Neutrophil (primary cell): ENCODE data around the gene TECPR1.

Experiments used
- H3K27ac ChIP-seq: fragments of 200-600 bp; sonication (generic); 2 replicates; pipeline ENCODE4 v1.5.1; 2016; ENCODE audit warnings: mild to moderate bottlenecking, moderate library complexity
- H3K27me3 ChIP-seq: fragments of 200-600 bp; sonication (generic); 2 replicates; pipeline ENCODE4 v1.6.0; 2016; ENCODE audit warnings: mild to moderate bottlenecking
- H3K36me3 ChIP-seq: fragments of 200-600 bp; sonication (generic); 2 replicates; pipeline ENCODE4 v1.5.1; 2017
- H3K4me1 ChIP-seq, 2 experiments: fragments of 200-600 bp in 1 of 2; sonication (generic) in 1 of 2; 1 replicate in 1 of 2; 2 replicates in 1 of 2; pipeline versions ENCODE4 v1.5.1 to v1.6.1; 2013 to 2016; ENCODE audit warnings: low read depth in 1 of 2, low read length in 1 of 2, mild to moderate bottlenecking in 1 of 2, moderate library complexity in 1 of 2; ENCODE audit not compliant: control insufficient read depth in 1 of 2, insufficient read depth in 1 of 2
- H3K4me3 ChIP-seq, 2 experiments: fragments of 200-600 bp in 1 of 2; sonication (generic) in 1 of 2; 1 replicate in 1 of 2; 2 replicates in 1 of 2; pipeline ENCODE4 v1.5.1; 2013 to 2016; ENCODE audit warnings: low read depth in 1 of 2, low read length in 1 of 2, mild to moderate bottlenecking in 1 of 2, moderate library complexity in 1 of 2
- H3K9me3 ChIP-seq: fragments of 200-600 bp; sonication (generic); 2 replicates; pipeline ENCODE4 v1.5.1; 2016
- TF ChIP-seq, protein P1 (sequence below): fragments of 200-600 bp; sonication (generic); IDR thresholded peaks from 2 replicates; pipeline ENCODE4 v1.5.1; 2016; ENCODE audit warnings: antibody characterized with exemption

The TECPR1 gene

DNA sequence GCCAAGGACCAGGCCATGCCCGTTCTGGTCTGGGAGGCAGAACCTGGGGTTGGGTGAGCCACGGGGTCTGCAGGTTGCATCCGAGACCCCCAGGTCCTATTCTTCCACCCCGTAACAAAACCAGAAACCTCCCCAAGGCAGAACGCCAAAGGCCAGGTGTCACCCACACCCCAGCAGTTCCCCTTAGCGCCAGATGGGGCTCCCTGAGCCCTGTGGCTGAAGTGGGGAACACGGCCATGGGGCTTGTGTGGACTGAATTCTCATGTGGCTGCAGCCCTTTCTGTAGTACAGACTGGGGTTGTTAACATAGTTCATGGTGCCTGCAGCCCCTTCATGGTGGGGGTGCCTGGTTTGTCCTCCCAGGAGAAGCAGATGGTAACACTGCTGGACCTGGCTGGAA lies 39.7 kb upstream of the TECPR1 start:
- Histone ChIP-seq H3K27ac (peak overlapping the region; percentile 42), H3K27me3 (no peaks in the 10 kb centered on the region), H3K4me1 (peaks cover 42 to 45% of the 10 kb centered on the region in 2 experiments), H3K36me3 (peaks cover 94% of the 10 kb centered on the region), H3K9me3 (no peaks in the 10 kb centered on the region), H3K4me3 (no peak overlapping the region)
- TF ChIP-seq, protein P1, sequence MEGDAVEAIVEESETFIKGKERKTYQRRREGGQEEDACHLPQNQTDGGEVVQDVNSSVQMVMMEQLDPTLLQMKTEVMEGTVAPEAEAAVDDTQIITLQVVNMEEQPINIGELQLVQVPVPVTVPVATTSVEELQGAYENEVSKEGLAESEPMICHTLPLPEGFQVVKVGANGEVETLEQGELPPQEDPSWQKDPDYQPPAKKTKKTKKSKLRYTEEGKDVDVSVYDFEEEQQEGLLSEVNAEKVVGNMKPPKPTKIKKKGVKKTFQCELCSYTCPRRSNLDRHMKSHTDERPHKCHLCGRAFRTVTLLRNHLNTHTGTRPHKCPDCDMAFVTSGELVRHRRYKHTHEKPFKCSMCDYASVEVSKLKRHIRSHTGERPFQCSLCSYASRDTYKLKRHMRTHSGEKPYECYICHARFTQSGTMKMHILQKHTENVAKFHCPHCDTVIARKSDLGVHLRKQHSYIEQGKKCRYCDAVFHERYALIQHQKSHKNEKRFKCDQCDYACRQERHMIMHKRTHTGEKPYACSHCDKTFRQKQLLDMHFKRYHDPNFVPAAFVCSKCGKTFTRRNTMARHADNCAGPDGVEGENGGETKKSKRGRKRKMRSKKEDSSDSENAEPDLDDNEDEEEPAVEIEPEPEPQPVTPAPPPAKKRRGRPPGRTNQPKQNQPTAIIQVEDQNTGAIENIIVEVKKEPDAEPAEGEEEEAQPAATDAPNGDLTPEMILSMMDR = no peak

DNA sequence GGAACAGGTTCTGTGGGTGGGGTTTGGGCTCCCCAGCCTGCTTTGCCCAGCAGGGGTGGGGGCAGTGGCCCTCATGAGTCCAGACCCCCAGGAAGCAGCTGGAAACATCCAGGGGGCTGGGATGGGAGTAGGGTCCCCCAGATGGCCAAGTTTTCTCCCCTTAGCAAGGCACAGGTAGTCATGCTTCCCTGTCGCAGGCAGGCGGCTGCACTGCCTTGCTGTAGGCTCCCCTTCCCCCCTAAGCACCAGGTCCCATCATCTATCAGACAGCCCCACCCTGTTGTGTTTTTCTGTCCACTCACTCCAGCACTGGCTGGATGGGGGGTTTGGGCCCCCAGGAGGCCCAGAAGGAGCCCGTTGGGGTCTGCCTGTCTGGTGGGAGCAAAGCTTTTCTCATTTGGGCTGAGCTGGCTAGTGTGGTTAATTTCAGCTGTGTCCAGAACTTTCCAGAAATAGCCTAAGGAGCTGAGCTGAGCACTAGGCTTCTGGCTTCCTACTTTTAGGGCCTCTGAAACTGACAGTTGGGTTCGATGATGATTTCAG lies 37.4 kb upstream of the TECPR1 start:
- Histone ChIP-seq H3K27ac (peak overlapping the region; percentile 98), H3K27me3 (no peaks in the 10 kb centered on the region)
- TF ChIP-seq, protein P1 = no peak

DNA sequence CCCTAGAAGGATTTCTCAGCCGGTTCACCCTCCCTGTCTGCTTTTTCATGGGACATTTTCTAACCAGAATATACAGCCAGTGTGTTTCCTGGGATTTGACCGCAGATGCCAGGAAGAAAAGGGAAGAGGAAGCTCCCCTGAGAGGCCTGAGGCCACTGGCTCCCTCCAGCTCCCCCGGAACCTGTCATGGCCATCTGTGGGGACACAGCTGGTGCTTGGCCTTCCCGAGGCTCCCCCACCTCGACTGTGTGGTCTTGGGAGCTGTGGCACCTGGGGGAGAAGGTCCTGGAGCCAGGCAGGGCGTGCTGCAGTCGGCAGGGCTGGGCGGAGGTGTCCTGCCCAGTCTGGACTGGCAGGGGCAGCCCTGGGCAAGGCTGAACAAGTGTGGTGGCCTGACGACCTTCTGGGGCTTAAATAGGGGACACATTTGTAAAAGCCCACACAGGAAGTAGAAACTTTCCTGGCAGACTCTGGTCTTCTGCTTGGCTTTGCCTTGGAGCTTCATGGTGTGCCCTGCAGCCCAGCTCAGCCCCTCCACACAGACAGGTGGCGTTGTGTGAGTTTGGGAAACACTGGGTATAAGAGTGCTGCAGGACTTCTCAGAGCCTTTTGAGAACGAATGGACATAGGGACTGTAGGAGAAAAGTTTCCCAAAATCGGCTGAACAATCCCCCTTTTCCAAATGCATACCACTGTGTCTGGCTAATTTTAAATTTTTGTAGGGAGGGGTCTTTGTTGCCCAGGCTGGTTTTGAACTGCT lies 36.2 kb upstream of the TECPR1 start:
- TF ChIP-seq, protein P1 = no peak
- Histone ChIP-seq H3K4me1 (peaks cover 54 to 64% of the 10 kb centered on the region in 2 experiments), H3K27me3 (no peaks in the 10 kb centered on the region), H3K4me3 (peak overlapping the region; percentile 20 to 44), H3K27ac (peak overlapping the region; percentile 98), H3K9me3 (no peaks in the 10 kb centered on the region), H3K36me3 (peaks cover 62% of the 10 kb centered on the region)

More for the DNA sequence above, 37.4 kb upstream of the TECPR1 start:
- Histone ChIP-seq H3K9me3 (no peaks in the 10 kb centered on the region), H3K36me3 (peaks cover 74% of the 10 kb centered on the region), H3K4me3 (no peak overlapping the region), H3K4me1 (peaks cover 54 to 57% of the 10 kb centered on the region in 2 experiments)

DNA sequence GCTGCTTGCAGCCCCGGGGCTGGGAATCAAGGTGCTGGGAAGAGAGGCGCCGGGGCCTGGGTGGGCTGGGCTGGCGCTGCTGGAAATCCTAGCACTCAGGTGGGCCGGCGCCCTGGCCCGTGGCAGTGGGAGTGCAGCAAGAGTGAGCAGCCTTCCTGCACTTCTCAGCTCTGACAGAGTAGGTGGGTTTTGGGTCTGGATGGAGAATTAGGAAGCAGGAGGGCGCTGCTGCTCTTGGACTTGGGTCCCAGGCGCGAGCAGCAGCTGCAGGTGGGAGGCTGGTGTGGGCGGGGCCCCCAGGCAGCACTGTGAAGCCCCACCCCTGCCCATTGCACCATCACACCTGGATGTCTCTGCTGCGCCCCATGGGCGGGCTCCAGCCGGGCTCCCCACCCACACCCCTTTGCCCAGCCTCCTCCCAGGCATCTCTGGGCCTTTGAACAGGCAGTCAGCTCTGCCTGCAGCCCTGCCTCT lies 35.5 kb upstream of the TECPR1 start:
- Histone ChIP-seq H3K36me3 (peaks cover 55% of the 10 kb centered on the region), H3K9me3 (no peaks in the 10 kb centered on the region), H3K4me1 (peaks cover 54 to 71% of the 10 kb centered on the region in 2 experiments), H3K27ac (peak overlapping the region; percentile 98), H3K4me3 (peak overlapping the region; percentile 20 to 44), H3K27me3 (no peaks in the 10 kb centered on the region)
- TF ChIP-seq, protein P1 = no peak

DNA sequence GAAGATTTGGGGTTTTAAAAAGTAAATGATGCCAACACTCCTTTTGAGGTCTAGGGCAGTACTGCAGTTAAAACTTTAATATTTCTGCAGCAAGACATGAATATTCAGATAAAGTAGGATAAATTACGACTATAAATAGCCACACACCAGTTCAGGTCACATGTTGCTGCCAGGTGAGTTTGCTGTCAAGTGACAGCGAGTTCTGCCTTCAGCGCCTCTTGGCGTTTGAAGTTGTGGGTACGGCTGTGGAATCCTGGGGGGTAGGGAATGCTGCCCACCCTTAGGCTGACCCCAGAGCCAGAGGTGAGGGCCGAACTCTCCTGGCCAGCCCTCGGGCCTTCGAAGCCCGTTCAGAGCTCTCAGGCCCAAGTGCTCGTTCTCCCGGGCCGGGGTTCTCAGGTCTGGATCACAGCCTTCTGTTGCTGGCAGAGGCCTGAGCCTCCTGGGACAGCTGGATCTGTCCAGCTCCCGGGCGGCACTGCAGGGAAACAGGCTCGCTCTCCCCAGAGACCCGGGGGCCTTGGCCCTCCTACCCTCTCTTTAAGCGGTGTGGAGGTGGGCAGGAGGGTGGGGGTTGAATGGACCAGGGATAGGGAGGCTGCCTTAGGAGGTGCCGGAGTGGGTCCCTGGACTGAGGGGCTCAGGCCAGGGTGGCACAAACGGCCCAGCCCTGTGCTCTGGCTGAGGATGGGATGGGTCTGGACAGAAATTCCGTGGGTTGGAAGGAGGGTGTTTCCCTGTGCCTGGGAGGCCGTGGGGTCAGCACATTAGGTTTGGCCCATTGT lies 34.9 kb upstream of the TECPR1 start:
- Histone ChIP-seq H3K4me1 (peaks cover 54 to 75% of the 10 kb centered on the region in 2 experiments), H3K27ac (peak overlapping the region; percentile 98), H3K9me3 (no peaks in the 10 kb centered on the region), H3K27me3 (no peaks in the 10 kb centered on the region), H3K4me3 (peak overlapping the region; percentile 76 to 95), H3K36me3 (peaks cover 49% of the 10 kb centered on the region)
- TF ChIP-seq, protein P1 = no peak
